Endothelial cell of umbilical vein (primary cell): ENCODE results near the gene DENND4C.

Experiments
- EZH2 ChIP-seq: IDR thresholded peaks from 2 replicates; pipeline ENCODE4 v1.6.1; 2012; ENCODE audit warnings: borderline replicate concordance, low read depth, mild to moderate bottlenecking, moderate library complexity, low read length, inconsistent platforms; ENCODE audit not compliant: severe bottlenecking
- GATA2 ChIP-seq: IDR thresholded peaks from 2 replicates; pipeline ENCODE4 v1.7.0; 2011; ENCODE audit warnings: low read depth, mild to moderate bottlenecking, moderate library complexity, mixed read lengths, low read length; ENCODE audit not compliant: insufficient read length, insufficient read depth
- MYC ChIP-seq: IDR thresholded peaks from one replicate; pipeline ENCODE4 v1.6.1; 2011; ENCODE audit warnings: mild to moderate bottlenecking, low read depth, low read length
- POLR2A ChIP-seq: IDR thresholded peaks from 2 replicates; pipeline ENCODE4 v1.6.1; 2012; ENCODE audit warnings: low read depth, mild to moderate bottlenecking, control low read depth, low read length
- POLR2AphosphoS5 ChIP-seq: IDR thresholded peaks from 2 replicates; pipeline ENCODE4 v1.6.1; 2012; ENCODE audit warnings: low read depth, mild to moderate bottlenecking, control low read depth, low read length, moderate library complexity; ENCODE audit not compliant: insufficient read depth
- TF ChIP-seq, protein P1 (sequence below), 2 donors: IDR thresholded peaks; 1 replicate in 1 of 2; 2 replicates in 1 of 2; pipeline ENCODE4 v1.5.1; 2011; ENCODE audit warnings: low read length in 2 of 2, mild to moderate bottlenecking in 2 of 2, moderate library complexity in 2 of 2, control low read depth in 1 of 2, inconsistent platforms in 1 of 2, low read depth in 1 of 2; ENCODE audit not compliant: insufficient read depth in 1 of 2; ENCODE audit errors: extremely low read depth in 1 of 2

DNA sequence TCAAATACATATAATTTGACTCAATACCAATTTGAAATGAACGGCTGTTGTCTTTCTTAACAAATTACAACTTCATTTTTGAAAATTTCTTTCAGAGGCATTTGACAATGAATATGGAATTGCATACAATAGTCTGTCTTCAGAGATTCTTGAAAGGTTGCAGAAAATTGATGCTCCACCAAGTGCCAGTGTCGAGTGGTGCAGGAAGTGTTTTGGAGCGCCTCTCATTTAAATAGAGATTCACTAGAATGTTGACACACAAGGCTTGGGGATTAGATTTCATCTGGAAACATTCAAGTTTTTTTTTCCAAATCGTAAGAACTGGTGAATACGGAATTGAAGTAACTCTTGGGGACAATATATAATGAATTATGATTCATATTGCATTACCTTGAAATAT is 141.4 kb downstream of the DENND4C start:
- no peak for TF ChIP-seq POLR2A
- no peak for TF ChIP-seq POLR2AphosphoS5
- TF ChIP-seq, protein P1, sequence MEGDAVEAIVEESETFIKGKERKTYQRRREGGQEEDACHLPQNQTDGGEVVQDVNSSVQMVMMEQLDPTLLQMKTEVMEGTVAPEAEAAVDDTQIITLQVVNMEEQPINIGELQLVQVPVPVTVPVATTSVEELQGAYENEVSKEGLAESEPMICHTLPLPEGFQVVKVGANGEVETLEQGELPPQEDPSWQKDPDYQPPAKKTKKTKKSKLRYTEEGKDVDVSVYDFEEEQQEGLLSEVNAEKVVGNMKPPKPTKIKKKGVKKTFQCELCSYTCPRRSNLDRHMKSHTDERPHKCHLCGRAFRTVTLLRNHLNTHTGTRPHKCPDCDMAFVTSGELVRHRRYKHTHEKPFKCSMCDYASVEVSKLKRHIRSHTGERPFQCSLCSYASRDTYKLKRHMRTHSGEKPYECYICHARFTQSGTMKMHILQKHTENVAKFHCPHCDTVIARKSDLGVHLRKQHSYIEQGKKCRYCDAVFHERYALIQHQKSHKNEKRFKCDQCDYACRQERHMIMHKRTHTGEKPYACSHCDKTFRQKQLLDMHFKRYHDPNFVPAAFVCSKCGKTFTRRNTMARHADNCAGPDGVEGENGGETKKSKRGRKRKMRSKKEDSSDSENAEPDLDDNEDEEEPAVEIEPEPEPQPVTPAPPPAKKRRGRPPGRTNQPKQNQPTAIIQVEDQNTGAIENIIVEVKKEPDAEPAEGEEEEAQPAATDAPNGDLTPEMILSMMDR (IDR thresholded peaks at IDR 0.05; ENCODE audit: extremely low read depth in 1 of 2, insufficient read depth in 1 of 2, low read depth in 1 of 2, low read length in 2 of 2): no peak
- no peak for TF ChIP-seq MYC
- no peak for TF ChIP-seq EZH2
- TF ChIP-seq GATA2: no peak
